HepG2 (cell line): ENCODE data around the gene CDC42EP3. TPM values are rescaled to one million over a fixed set of nuclear protein-coding genes. Genes with fewer than 3 reads are reported as not detected.

Experiments used
- ATAC-seq: fragments of 200-7000 bp; cut with Tn5 transposase; 3 replicates; pipeline ENCODE4 v1.9.1; 2020; ENCODE audit warnings: mild to moderate bottlenecking, moderate library complexity
- BruUV-seq: library from RNA; stranded (reverse); fragments of 400-500 nt; replicated peaks from 2 replicates; lab custom pipeline; 2021; lab: Mats Ljungman, UMichigan
- CTCF ChIA-PET: fragments of 300-600 bp; formaldehyde crosslinking; extraction: SDS; loops from one replicate; lab custom pipeline; 2021; ENCODE audit warnings: low total read pairs, inconsistent platforms, low intra/inter-chr PET ratio; lab: Yijun Ruan, JAX
- POLR2A ChIA-PET: fragments of 350-600 bp; sonication (Branson Sonifier 250); formaldehyde crosslinking; loops from one replicate; lab custom pipeline; 2020; ENCODE audit warnings: antibody characterized with exemption, inconsistent platforms; lab: Yijun Ruan, JAX
- DNase-seq: peaks from one replicate; pipeline ENCODE4 v3.0.0-alpha.2; 2015; ENCODE audit warnings: low spot score
- FAIRE-seq: peaks from 3 replicates; lab custom pipeline; 2011; peaks lifted over from hg19 to GRCh38; lab: Jason Lieb, UNC
- H2AFZ ChIP-seq: one replicate; pipeline ENCODE4 v1.6.1; 2011; ENCODE audit warnings: low read length, inconsistent platforms
- H3K27ac ChIP-seq: fragments of 300-600 bp; 3 replicates; pipeline ENCODE4 v1.8.0; 2011; ENCODE audit warnings: mixed run types, mild to moderate bottlenecking, mixed read lengths, low read length, inconsistent platforms; ENCODE audit not compliant: insufficient read depth; ENCODE audit errors: extremely low read length
- H3K27me3 ChIP-seq, 2 experiments: fragments of 200-600 bp in 1 of 2; 2 replicates in 1 of 2; 3 replicates in 1 of 2; pipeline versions ENCODE4 v1.6.0 to v1.8.0; 2011; ENCODE audit warnings: low read length in 2 of 2, mild to moderate bottlenecking in 2 of 2, moderate library complexity in 2 of 2, inconsistent platforms in 1 of 2; ENCODE audit not compliant: insufficient read depth in 2 of 2, control insufficient read depth in 1 of 2
- H3K36me3 ChIP-seq, 2 experiments: fragments of 200-600 bp in 1 of 2; replicated peaks in 1 of 2; 2 replicates in 1 of 2; 3 replicates in 1 of 2; pipeline versions ENCODE4 v1.5.1 to v1.8.0; 2011; ENCODE audit warnings: low read length in 2 of 2, inconsistent platforms in 1 of 2; ENCODE audit not compliant: insufficient read depth in 2 of 2, control insufficient read depth in 1 of 2
- H3K4me1 ChIP-seq: 2 replicates; pipeline ENCODE4 v1.5.1; 2012; ENCODE audit warnings: low read length, inconsistent platforms; ENCODE audit not compliant: insufficient read depth
- H3K4me2 ChIP-seq: 2 replicates; pipeline ENCODE4 v1.6.0; 2011; ENCODE audit warnings: low read depth, low read length, inconsistent platforms
- H3K4me3 ChIP-seq, 3 experiments: fragments of 200-600 bp in 1 of 3; sonication (generic), shearing (Covaris generic) in 1 of 3; replicated peaks in 1 of 3; 2 replicates each; pipeline ENCODE4 v1.5.1; 2011 to 2016; ENCODE audit warnings: low read length in 3 of 3, inconsistent platforms in 2 of 3, low read depth in 2 of 3, mild to moderate bottlenecking in 2 of 3, control low read depth in 1 of 3, mixed read lengths in 1 of 3; ENCODE audit not compliant: insufficient read depth in 1 of 3
- H3K79me2 ChIP-seq: one replicate; pipeline ENCODE4 v1.6.1; 2011; ENCODE audit warnings: low read length, inconsistent platforms; ENCODE audit not compliant: insufficient read depth
- H3K9ac ChIP-seq: 2 replicates; pipeline ENCODE4 v1.6.0; 2011; ENCODE audit warnings: mild to moderate bottlenecking, low read depth, low read length, inconsistent platforms; ENCODE audit not compliant: insufficient read depth
- H3K9me3 ChIP-seq: 2 replicates; pipeline ENCODE4 v1.5.1; 2012; ENCODE audit warnings: mild to moderate bottlenecking, low read length
- H4K20me1 ChIP-seq: 2 replicates; pipeline ENCODE4 v1.6.0; 2011; ENCODE audit warnings: inconsistent platforms, mild to moderate bottlenecking, low read length, moderate library complexity; ENCODE audit not compliant: insufficient read depth
- KLF16 ChIP-seq, 2 experiments: sonication (generic) in 1 of 2; formaldehyde crosslinking in 1 of 2; IDR thresholded peaks; 2 replicates each; pipeline versions ENCODE4 v1.6.1 to v1.8.0; 2016 to 2023; ENCODE audit warnings: missing genetic modification reagents in 2 of 2, missing compliant biosample characterization in 1 of 2
- MTF2 ChIP-seq: sonication (generic); formaldehyde crosslinking; IDR thresholded peaks from 2 replicates; pipeline ENCODE4 v1.5.0; 2020; ENCODE audit warnings: missing genetic modification reagents, borderline replicate concordance
- WGBS: methylation state at CpG from one replicate; pipeline ENCODE4 v1.1.6; 2017; ENCODE audit warnings: low lambda C conversion rate; 5-methylcytosine and 5-hydroxymethylcytosine counted together
- in situ Hi-C: cut with HindIII; loops from 2 replicates; pipeline ENCODE4 v1.10.0; 2017; ENCODE audit warnings: low pct_unique_long_range_greater_than_20kb; ENCODE audit not compliant: extremely low pct_ligation_motif_present
- intact Hi-C: fragments of 100-400 bp; cut with micrococcal nuclease; formaldehyde crosslinking; loops from one replicate; pipeline ENCODE4 v1.10.0; 2022; ENCODE audit not compliant: unreplicated experiment
- polyA plus RNA-seq, 8 experiments: library from polyadenylated mRNA; depleted of rRNA in 3 of 8; stranded (reverse) in 7 of 8; unstranded in 1 of 8; fragments of >200 nt; fragmentation: Illumina TruSeq in 4 of 8; extraction: Trizol in 4 of 8; gene quantifications; 2 replicates each; pipeline versions ENCODE4 v1.2.1 to v1.2.3, GENCODE V29; 2011 to 2016; ENCODE audit warnings: low read depth in 4 of 8, missing spikeins in 1 of 8, mixed read lengths in 1 of 8; ENCODE audit not compliant: insufficient read depth in 1 of 8
- total RNA-seq, 5 experiments: library from RNA; depleted of rRNA; stranded (reverse); fragments of >200 nt; fragmentation: Illumina TruSeq; extraction: Trizol; gene quantifications; 2 replicates each; pipeline ENCODE4 v1.2.3, GENCODE V29; 2016; ENCODE audit warnings: low read depth in 1 of 5
- TF ChIP-seq, protein P1 (sequence below): sonication (generic); formaldehyde crosslinking; IDR thresholded peaks from 2 replicates; pipeline ENCODE4 v1.5.0; 2020; ENCODE audit warnings: missing genetic modification reagents
- TF ChIP-seq, protein P2 (sequence below): sonication (generic); formaldehyde crosslinking; IDR thresholded peaks from 2 replicates; pipeline ENCODE4 v1.4.0; 2020; ENCODE audit warnings: missing genetic modification reagents, borderline replicate concordance
- TF ChIP-seq, protein P3 (sequence below): sonication (generic); formaldehyde crosslinking; IDR thresholded peaks from 2 replicates; pipeline ENCODE4 v1.4.0; 2020; ENCODE audit warnings: mild to moderate bottlenecking, missing genetic modification reagents

The CDC42EP3 gene
- total and polyA plus RNA-seq, 2 of the 13 experiments (the other 11 are each of a cell fraction or from before 2014, with no cell fraction given) = 0.01 TPM; not detected in 1

DNA sequence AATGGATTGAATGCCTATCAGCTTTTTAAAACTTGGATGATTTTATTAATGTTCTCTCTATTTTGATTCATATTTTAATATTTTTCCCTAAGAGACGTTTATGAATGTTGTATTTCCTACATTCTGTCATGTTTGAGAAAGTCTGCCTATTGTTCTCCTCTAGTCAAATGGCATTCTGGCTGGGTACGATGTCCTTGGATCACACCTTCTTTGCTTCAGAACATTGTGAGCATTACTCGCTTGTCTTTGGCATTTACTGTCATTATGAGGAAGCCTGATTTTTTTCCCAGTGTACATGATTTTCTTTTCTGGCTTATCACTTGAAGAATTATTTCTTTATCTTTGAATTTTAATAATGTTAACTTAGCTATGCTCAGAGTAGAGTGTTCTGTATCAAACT is 78.4 kb downstream of the CDC42EP3 start:
- no TSS peak for BruUV-seq
- POLR2A ChIA-PET = no interaction called here

More for the DNA sequence above, 78.4 kb downstream of the CDC42EP3 start:
- ATAC-seq = no peak
- Histone ChIP-seq H3K4me1 (no peaks in the 10 kb centered on the region), H3K4me2 (no peak overlapping the region), H2AFZ (no peak overlapping the region), H3K27ac (no peak overlapping the region), H3K9me3 (peaks cover 17% of the 10 kb centered on the region; the same call in 1 of the 2 replicates), H3K4me3 (no peak overlapping the region), H3K27me3 (no peaks in the 10 kb centered on the region), H4K20me1 (no peaks in the 10 kb centered on the region), H3K36me3 (no peaks in the 10 kb centered on the region), H3K9ac (no peak overlapping the region), H3K79me2 (no peaks in the 10 kb centered on the region)
- intact Hi-C loops (no loop called here), in situ Hi-C loops (no loop called here)
- CTCF ChIA-PET = no interaction called here
- no peak for DNase-seq
- TF ChIP-seq, protein P1, sequence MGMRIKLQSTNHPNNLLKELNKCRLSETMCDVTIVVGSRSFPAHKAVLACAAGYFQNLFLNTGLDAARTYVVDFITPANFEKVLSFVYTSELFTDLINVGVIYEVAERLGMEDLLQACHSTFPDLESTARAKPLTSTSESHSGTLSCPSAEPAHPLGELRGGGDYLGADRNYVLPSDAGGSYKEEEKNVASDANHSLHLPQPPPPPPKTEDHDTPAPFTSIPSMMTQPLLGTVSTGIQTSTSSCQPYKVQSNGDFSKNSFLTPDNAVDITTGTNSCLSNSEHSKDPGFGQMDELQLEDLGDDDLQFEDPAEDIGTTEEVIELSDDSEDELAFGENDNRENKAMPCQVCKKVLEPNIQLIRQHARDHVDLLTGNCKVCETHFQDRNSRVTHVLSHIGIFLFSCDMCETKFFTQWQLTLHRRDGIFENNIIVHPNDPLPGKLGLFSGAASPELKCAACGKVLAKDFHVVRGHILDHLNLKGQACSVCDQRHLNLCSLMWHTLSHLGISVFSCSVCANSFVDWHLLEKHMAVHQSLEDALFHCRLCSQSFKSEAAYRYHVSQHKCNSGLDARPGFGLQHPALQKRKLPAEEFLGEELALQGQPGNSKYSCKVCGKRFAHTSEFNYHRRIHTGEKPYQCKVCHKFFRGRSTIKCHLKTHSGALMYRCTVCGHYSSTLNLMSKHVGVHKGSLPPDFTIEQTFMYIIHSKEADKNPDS = no peak
- TF ChIP-seq KLF16 (CRISPR knock-in tag; IDR thresholded peaks at IDR 0.05) (no peak), MTF2 (CRISPR knock-in tag) (no peak)
- TF ChIP-seq, protein P2, sequence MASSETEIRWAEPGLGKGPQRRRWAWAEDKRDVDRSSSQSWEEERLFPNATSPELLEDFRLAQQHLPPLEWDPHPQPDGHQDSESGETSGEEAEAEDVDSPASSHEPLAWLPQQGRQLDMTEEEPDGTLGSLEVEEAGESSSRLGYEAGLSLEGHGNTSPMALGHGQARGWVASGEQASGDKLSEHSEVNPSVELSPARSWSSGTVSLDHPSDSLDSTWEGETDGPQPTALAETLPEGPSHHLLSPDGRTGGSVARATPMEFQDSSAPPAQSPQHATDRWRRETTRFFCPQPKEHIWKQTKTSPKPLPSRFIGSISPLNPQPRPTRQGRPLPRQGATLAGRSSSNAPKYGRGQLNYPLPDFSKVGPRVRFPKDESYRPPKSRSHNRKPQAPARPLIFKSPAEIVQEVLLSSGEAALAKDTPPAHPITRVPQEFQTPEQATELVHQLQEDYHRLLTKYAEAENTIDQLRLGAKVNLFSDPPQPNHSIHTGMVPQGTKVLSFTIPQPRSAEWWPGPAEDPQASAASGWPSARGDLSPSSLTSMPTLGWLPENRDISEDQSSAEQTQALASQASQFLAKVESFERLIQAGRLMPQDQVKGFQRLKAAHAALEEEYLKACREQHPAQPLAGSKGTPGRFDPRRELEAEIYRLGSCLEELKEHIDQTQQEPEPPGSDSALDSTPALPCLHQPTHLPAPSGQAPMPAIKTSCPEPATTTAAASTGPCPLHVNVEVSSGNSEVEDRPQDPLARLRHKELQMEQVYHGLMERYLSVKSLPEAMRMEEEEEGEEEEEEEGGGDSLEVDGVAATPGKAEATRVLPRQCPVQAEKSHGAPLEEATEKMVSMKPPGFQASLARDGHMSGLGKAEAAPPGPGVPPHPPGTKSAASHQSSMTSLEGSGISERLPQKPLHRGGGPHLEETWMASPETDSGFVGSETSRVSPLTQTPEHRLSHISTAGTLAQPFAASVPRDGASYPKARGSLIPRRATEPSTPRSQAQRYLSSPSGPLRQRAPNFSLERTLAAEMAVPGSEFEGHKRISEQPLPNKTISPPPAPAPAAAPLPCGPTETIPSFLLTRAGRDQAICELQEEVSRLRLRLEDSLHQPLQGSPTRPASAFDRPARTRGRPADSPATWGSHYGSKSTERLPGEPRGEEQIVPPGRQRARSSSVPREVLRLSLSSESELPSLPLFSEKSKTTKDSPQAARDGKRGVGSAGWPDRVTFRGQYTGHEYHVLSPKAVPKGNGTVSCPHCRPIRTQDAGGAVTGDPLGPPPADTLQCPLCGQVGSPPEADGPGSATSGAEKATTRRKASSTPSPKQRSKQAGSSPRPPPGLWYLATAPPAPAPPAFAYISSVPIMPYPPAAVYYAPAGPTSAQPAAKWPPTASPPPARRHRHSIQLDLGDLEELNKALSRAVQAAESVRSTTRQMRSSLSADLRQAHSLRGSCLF (CRISPR knock-in tag) = no peak
- TF ChIP-seq, protein P3, sequence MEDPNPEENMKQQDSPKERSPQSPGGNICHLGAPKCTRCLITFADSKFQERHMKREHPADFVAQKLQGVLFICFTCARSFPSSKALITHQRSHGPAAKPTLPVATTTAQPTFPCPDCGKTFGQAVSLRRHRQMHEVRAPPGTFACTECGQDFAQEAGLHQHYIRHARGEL (CRISPR knock-in tag) = no peak
- FAIRE-seq = no peak
- WGBS = 43% methylated on average over 3 of the region's 3 CpGs
